Measurements from ENCODE around the gene MOCS3.
A peak's percentile ranks its signal among the peaks of the same experiment; 100 is the strongest.

The MOCS3 gene

GRCh38 chr20:50958615-50959542 is at the start of gene MOCS3:
Gene MOCS3, plus strand, starts transcription at chr20:50958818. Its CDS starts 25 bp downstream, at chr20:50958843.
- DNase-seq: peak; percentile 61 to 85

GRCh38 chr20:50909413-50909812 is 49.2 kb upstream of the MOCS3 start:
- DNase-seq: no peak

- DNase-seq: no peak
Observed at GRCh38 chr20:50911030-50911429, 47.6 kb upstream of the MOCS3 start.

GRCh38 chr20:50911716-50912115 is 46.9 kb upstream of the MOCS3 start:
- no peak for DNase-seq

GRCh38 chr20:50913690-50914375 is 44.8 kb upstream of the MOCS3 start:
- no peak for DNase-seq

- no peak for DNase-seq
Observed at GRCh38 chr20:50915424-50915823, 43.2 kb upstream of the MOCS3 start.

GRCh38 chr20:50916257-50916656 is 42.4 kb upstream of the MOCS3 start:
- no peak for DNase-seq

GRCh38 chr20:50916934-50917333 is 41.7 kb upstream of the MOCS3 start:
- DNase-seq: no peak

GRCh38 chr20:50918403-50918802 is 40.2 kb upstream of the MOCS3 start:
- no peak for DNase-seq

GRCh38 chr20:50919567-50919966 is 39.1 kb upstream of the MOCS3 start:
- no peak for DNase-seq

GRCh38 chr20:50920997-50921396 is 37.6 kb upstream of the MOCS3 start:
- DNase-seq: no peak

- DNase-seq: no peak
Observed at GRCh38 chr20:50921803-50922501, 36.7 kb upstream of the MOCS3 start.

- DNase-seq: no peak
Observed at GRCh38 chr20:50924261-50924920, 34.2 kb upstream of the MOCS3 start.

GRCh38 chr20:50926530-50926929 is 32.1 kb upstream of the MOCS3 start:
- DNase-seq: no peak

GRCh38 chr20:50928469-50928868 is 30.1 kb upstream of the MOCS3 start:
- no peak for DNase-seq

- peak; percentile 3 to 19 for DNase-seq
Observed at GRCh38 chr20:50929299-50930138, 29.1 kb upstream of the MOCS3 start.

- DNase-seq: no peak
Observed at GRCh38 chr20:50930139-50930975, 28.3 kb upstream of the MOCS3 start.

- no peak for DNase-seq
Observed at GRCh38 chr20:50930976-50931305, 27.7 kb upstream of the MOCS3 start.

GRCh38 chr20:50931306-50932015 is 27.2 kb upstream of the MOCS3 start, which contains the start of gene ADNP:
Gene ADNP, minus strand, starts transcription at chr20:50931437. Its CDS starts 27,441 bp downstream, at chr20:50903996.
- peak; percentile 26 to 72 for DNase-seq

GRCh38 chr20:50932016-50932485 is 26.6 kb upstream of the MOCS3 start:
- no peak for DNase-seq

All from cerebellar nuclear complex (tissue), 1 donor.